C1 segment of cervical spinal cord (tissue), 14 donors: ENCODE measurements around the gene SLC7A5.
"Not testable (repeated sequence)": the region's sequence is repeated elsewhere in the genome, so short reads cannot be mapped to it uniquely, and the experiment has no call there.

Experiments
- DNase-seq, 14 donors: peaks; one replicate each; lab custom pipeline; 2025; lab: John Stamatoyannopoulos, UW

SLC7A5 gene

GRCh38 chr16:87834005-87834667, 35.2 kb downstream of the SLC7A5 start:
- no peak for DNase-seq

- DNase-seq, result no peak
These were observed 35.8 kb downstream of the SLC7A5 start for GRCh38 chr16:87833548-87833947.

- peak in 5 of 14 donors; percentile 26 to 66 (median 33) for DNase-seq
These were observed 36.4 kb downstream of the SLC7A5 start for GRCh38 chr16:87832741-87833502.

GRCh38 chr16:87832137-87832527, 37.2 kb downstream of the SLC7A5 start:
- DNase-seq, result no peak

GRCh38 chr16:87831421-87832136, 37.7 kb downstream of the SLC7A5 start:
- DNase-seq, result no peak

GRCh38 chr16:87830673-87831420, 38.5 kb downstream of the SLC7A5 start:
- DNase-seq, result no peak

- no peak for DNase-seq
These were observed 39.2 kb downstream of the SLC7A5 start for GRCh38 chr16:87829988-87830672.

GRCh38 chr16:87829622-87829980, 39.7 kb downstream of the SLC7A5 start:
- DNase-seq, result no peak

- DNase-seq, result no peak
These were observed 40.2 kb downstream of the SLC7A5 start for GRCh38 chr16:87828907-87829621.

- DNase-seq, result peak in 1 of 14 donors; percentile 9
These were observed 41.0 kb downstream of the SLC7A5 start for GRCh38 chr16:87828071-87828906.

- DNase-seq, result not testable (repeated sequence)
These were observed 41.8 kb downstream of the SLC7A5 start for GRCh38 chr16:87827588-87827915.

GRCh38 chr16:87826798-87827587, 42.3 kb downstream of the SLC7A5 start:
- no peak for DNase-seq

- not testable (repeated sequence) for DNase-seq
These were observed 42.9 kb downstream of the SLC7A5 start for GRCh38 chr16:87826407-87826797.

- DNase-seq, result not testable (repeated sequence)
These were observed 43.5 kb downstream of the SLC7A5 start for GRCh38 chr16:87825842-87826120.

GRCh38 chr16:87824991-87825841, 44.1 kb downstream of the SLC7A5 start:
- no peak for DNase-seq

- DNase-seq, result no peak
These were observed 45.0 kb downstream of the SLC7A5 start for GRCh38 chr16:87824016-87824990.
